ENCODE measurements around the gene SLC6A9. TPM values are rescaled to one million over a fixed set of nuclear protein-coding genes. Genes with fewer than 3 reads are reported as not detected.

Gene SLC6A9
- total and polyA plus RNA-seq, 2 experiments from 2014 or later, result 14.4 to 20.0 TPM

- Histone ChIP-seq H3K36me3 (ENCODE audit: insufficient read depth) (no peaks in the 10 kb centered on the region; the same call in 1 of the 2 replicates), H3K4me1 (ENCODE audit: insufficient read depth) (peaks cover 29% of the 10 kb centered on the region), H3F3A (replicated peaks; ENCODE audit: low read depth) (peaks cover 23% of the 10 kb centered on the region), H3K4me2 (peak overlapping the region; percentile 90), H3K9me2 (ENCODE audit: insufficient read depth) (no peaks in the 10 kb centered on the region), H3K27ac (ENCODE audit: low read depth) (peak overlapping the region; percentile 98; the same call in 1 of the 2 replicates), H3K4me3 (peak overlapping the region; percentile 98), H2AFZ (peak overlapping the region; percentile 86; the same call in 1 of the 2 replicates), H4K20me1 (replicated peaks; ENCODE audit: insufficient read depth) (no peaks in the 10 kb centered on the region; the same call in 1 of the 2 replicates), H3K79me2 (replicated peaks; ENCODE audit: insufficient read depth) (peaks cover 37% of the 10 kb centered on the region), H3K27me3 (ENCODE audit: insufficient read depth) (no peaks in the 10 kb centered on the region)
- ATAC-seq (peak; percentile 9), DNase-seq (ENCODE audit: low spot score) (peak; percentile 73)
- H3K27ac Mint-ChIP-seq, result peak overlapping the region; percentile 73; the same call in 1 of the 2 replicates
- peaks cover 56% of the 10 kb centered on the region for H3K4me1 Mint-ChIP-seq
- H3K9me3 Mint-ChIP-seq, result peaks cover 4% of the 10 kb centered on the region; the same call in 1 of the 3 replicates
- peaks cover 28% of the 10 kb centered on the region for H3K36me3 Mint-ChIP-seq (ENCODE audit: low read depth)
- H3K4me3 Mint-ChIP-seq, result peak overlapping the region; percentile 98
- peaks cover 10% of the 10 kb centered on the region for H3K27me3 Mint-ChIP-seq (ENCODE audit: insufficient read depth, low read depth, poor library complexity)
- TF ChIP-seq REST (IDR thresholded peaks at IDR 0.05; ENCODE audit: unreplicated experiment) (no peak), ZNF331 (CRISPR knock-in tag; IDR thresholded peaks at IDR 0.05; ENCODE audit: low read depth) (no peak), POLR2AphosphoS5 (IDR thresholded peaks at IDR 0.05; ENCODE audit: low read depth) (no peak), NANOG (IDR thresholded peaks at IDR 0.05; ENCODE audit: borderline replicate concordance) (no peak), ETS1 (IDR thresholded peaks at IDR 0.05) (no peak), CTCF (conservative IDR thresholded peaks at IDR 0.05; ENCODE audit: low read depth in 2 of 2) (no peak), STAT1 (IDR thresholded peaks at IDR 0.05; ENCODE audit: unreplicated experiment) (no peak), EZH2phosphoT487 (IDR thresholded peaks at IDR 0.05; ENCODE audit: unreplicated experiment) (no peak), EZH2 (IDR thresholded peaks at IDR 0.05; ENCODE audit: low read depth, unreplicated experiment) (no peak), JUNB (IDR thresholded peaks at IDR 0.05; ENCODE audit: unreplicated experiment) (no peak), ZNF462 (CRISPR knock-in tag; IDR thresholded peaks at IDR 0.05) (no peak), ZNF114 (CRISPR knock-in tag; IDR thresholded peaks at IDR 0.05) (no peak), CREB1 (CRISPR knock-in tag; IDR thresholded peaks at IDR 0.05; ENCODE audit: low read depth) (no peak)
These were observed 1.9 kb downstream of the SLC6A9 start for GRCh38 chr1:44029260-44029910.

Data from GM23338 (cell line).